HCT116 (cell line): Measurements from ENCODE around the gene KRT74. TPM values are rescaled to one million over a fixed set of nuclear protein-coding genes. Genes with fewer than 3 reads are reported as not detected.

ENCODE experiments used
- ATAC-seq: fragments of 200-7000 bp; cut with Tn5 transposase; 2 replicates; pipeline ENCODE4 v1.9.1; 2020; ENCODE audit warnings: mild to moderate bottlenecking, moderate library complexity
- BruUV-seq: library from RNA; stranded (reverse); fragments of 400-500 nt; replicated peaks from 2 replicates; lab custom pipeline; 2021; lab: Mats Ljungman, UMichigan
- CTCF ChIA-PET: fragments of 300-600 bp; sonication (Branson Sonifier 250); formaldehyde crosslinking; loops from one replicate; lab custom pipeline; 2021; ENCODE audit warnings: antibody characterized with exemption; lab: Charles Lee
- POLR2A ChIA-PET: fragments of 300-600, 350-600 bp; sonication (Branson Sonifier 250); formaldehyde crosslinking; loops from one replicate; lab custom pipeline; 2021; ENCODE audit warnings: antibody characterized with exemption; lab: Charles Lee
- RAD21 ChIA-PET, 2 experiments: fragments of 300-600 bp; sonication (Branson Sonifier 250); formaldehyde crosslinking; loops; one replicate each; lab custom pipeline; 2023; ENCODE audit warnings: low total read pairs in 2 of 2; ENCODE audit not compliant: uncharacterized antibody in 2 of 2, unreplicated experiment in 2 of 2, low non-redundant PET in 1 of 2; lab: Charles Lee
- DNase-seq: peaks from one replicate; pipeline ENCODE4 v3.0.0-alpha.2; 2010; ENCODE audit warnings: low read depth, low spot score
- H2AFZ ChIP-seq: fragments of 200-600 bp; shearing (Covaris generic), sonication (generic); 2 replicates; pipeline ENCODE4 v1.6.1; 2017; ENCODE audit warnings: low read depth, mixed run types, mixed read lengths, antibody characterized with exemption, low read length; ENCODE audit not compliant: poor library complexity, severe bottlenecking
- H3K27ac ChIP-seq: 2 replicates; pipeline ENCODE4 v1.5.1; 2012; ENCODE audit warnings: low read depth, low read length
- H3K27me3 ChIP-seq: fragments of 200-600 bp; sonication (generic); 2 replicates; pipeline ENCODE4 v1.6.1; 2016; ENCODE audit warnings: mixed run types, low read length, mixed read lengths; ENCODE audit not compliant: insufficient read depth
- H3K36me3 ChIP-seq, 2 experiments: fragments of 200-500 bp in 1 of 2; fragments of 200-600 bp in 1 of 2; sonication (Bioruptor generic) in 1 of 2; sonication (generic) in 1 of 2; 2 replicates each; pipeline versions ENCODE4 v1.5.1 to v1.6.1; 2014 to 2016; ENCODE audit warnings: low read length in 2 of 2, inconsistent platforms in 1 of 2, mixed read lengths in 1 of 2, mixed run types in 1 of 2; ENCODE audit not compliant: insufficient read depth in 2 of 2, control insufficient read depth in 1 of 2
- H3K4me1 ChIP-seq, 2 experiments: fragments of 200-600 bp in 1 of 2; sonication (generic) in 1 of 2; 2 replicates each; pipeline versions ENCODE4 v1.5.1 to v1.6.1; 2012 to 2017; ENCODE audit warnings: low read length in 2 of 2, inconsistent platforms in 1 of 2, mild to moderate bottlenecking in 1 of 2, mixed read lengths in 1 of 2, mixed run types in 1 of 2, moderate library complexity in 1 of 2; ENCODE audit not compliant: insufficient read depth in 2 of 2, control insufficient read depth in 1 of 2
- H3K4me2 ChIP-seq: fragments of 200-600 bp; sonication (generic); 2 replicates; pipeline ENCODE4 v1.6.1; 2017; ENCODE audit warnings: mixed run types, low read length, mixed read lengths
- H3K4me3 ChIP-seq, 2 experiments: fragments of 200-600 bp in 1 of 2; sonication (generic) in 1 of 2; replicated peaks in 1 of 2; 2 replicates each; pipeline ENCODE4 v1.5.1; 2011 to 2016; ENCODE audit warnings: low read length in 2 of 2, control low read depth in 1 of 2, low read depth in 1 of 2, mild to moderate bottlenecking in 1 of 2, mixed read lengths in 1 of 2, mixed run types in 1 of 2
- H3K79me2 ChIP-seq: fragments of 200-600 bp; sonication (generic); 2 replicates; pipeline ENCODE4 v1.6.1; 2017; ENCODE audit warnings: mild to moderate bottlenecking, mixed run types, low read length, moderate library complexity, mixed read lengths; ENCODE audit not compliant: insufficient read depth
- H3K9ac ChIP-seq: fragments of 200-600 bp; sonication (generic); 2 replicates; pipeline ENCODE4 v1.6.1; 2016; ENCODE audit warnings: low read length, mixed read lengths
- H3K9me2 ChIP-seq: fragments of 200-600 bp; sonication (generic), shearing (Covaris generic); 2 replicates; pipeline ENCODE4 v1.6.1; 2017; ENCODE audit warnings: mixed run types, mild to moderate bottlenecking, moderate library complexity; ENCODE audit not compliant: insufficient read depth
- H3K9me3 ChIP-seq, 2 experiments: fragments of 200-500 bp in 1 of 2; fragments of 200-600 bp in 1 of 2; sonication (Bioruptor generic) in 1 of 2; sonication (generic) in 1 of 2; 2 replicates each; pipeline ENCODE4 v1.6.1; 2014 to 2017; ENCODE audit warnings: low read length in 2 of 2, mixed read lengths in 2 of 2, inconsistent platforms in 1 of 2, low read depth in 1 of 2, mild to moderate bottlenecking in 1 of 2, mixed run types in 1 of 2, moderate library complexity in 1 of 2; ENCODE audit not compliant: control insufficient read depth in 1 of 2, insufficient read depth in 1 of 2
- H4K20me1 ChIP-seq: fragments of 200-600 bp; sonication (generic), shearing (Covaris generic); 2 replicates; pipeline ENCODE4 v1.6.1; 2017; ENCODE audit warnings: mixed run types, mild to moderate bottlenecking, moderate library complexity; ENCODE audit not compliant: insufficient read depth
- EZH2phosphoT487 ChIP-seq: fragments of 200-600 bp; IDR thresholded peaks from 2 replicates; pipeline ENCODE4 v1.6.1; 2018; ENCODE audit warnings: antibody characterized with exemption, borderline replicate concordance
- JUND ChIP-seq: IDR thresholded peaks from 2 replicates; pipeline ENCODE4 v1.6.1; 2012
- POLR2A ChIP-seq: IDR thresholded peaks from 2 replicates; pipeline ENCODE4 v1.7.0; 2011; ENCODE audit warnings: borderline replicate concordance; ENCODE audit not compliant: insufficient read depth, insufficient read length; ENCODE audit errors: extremely low read depth
- POLR2AphosphoS5 ChIP-seq: IDR thresholded peaks from 2 replicates; pipeline ENCODE4 v1.6.1; 2011; ENCODE audit warnings: mild to moderate bottlenecking, low read depth, low read length, moderate library complexity
- RAD21 ChIP-seq: IDR thresholded peaks from 2 replicates; pipeline ENCODE4 v1.6.1; 2012; ENCODE audit warnings: low read depth, mild to moderate bottlenecking
- SP1 ChIP-seq: IDR thresholded peaks from 2 replicates; pipeline ENCODE4 v1.6.1; 2012; ENCODE audit warnings: low read depth
- TCF7L2 ChIP-seq: IDR thresholded peaks from 2 replicates; pipeline ENCODE4 v1.7.0; 2011; ENCODE audit warnings: borderline replicate concordance, inconsistent platforms; ENCODE audit not compliant: insufficient read depth, insufficient read length; ENCODE audit errors: extremely low read depth
- YY1 ChIP-seq: IDR thresholded peaks from 2 replicates; pipeline ENCODE4 v1.6.1; 2011; ENCODE audit warnings: low read length, low read depth, moderate library complexity, mild to moderate bottlenecking; ENCODE audit not compliant: insufficient replicate concordance; ENCODE audit errors: extremely low read depth
- ZNF274 ChIP-seq: fragments of 200-500 bp; sonication (Bioruptor generic); IDR thresholded peaks from 2 replicates; pipeline ENCODE4 v1.6.1; 2014; ENCODE audit warnings: mild to moderate bottlenecking, low read depth, low read length, inconsistent platforms
- intact Hi-C: fragments of 100-400 bp; cut with micrococcal nuclease; formaldehyde crosslinking; loops from 2 replicates; pipeline ENCODE4 v1.10.0; 2022
- total RNA-seq: library from RNA; stranded (reverse); gene quantifications from one replicate; pipeline ENCODE4 v1.2.1, GENCODE V29; 2021; ENCODE audit not compliant: unreplicated experiment

The KRT74 gene
- total RNA-seq, 1 experiment from 2014 or later: not detected

DNA sequence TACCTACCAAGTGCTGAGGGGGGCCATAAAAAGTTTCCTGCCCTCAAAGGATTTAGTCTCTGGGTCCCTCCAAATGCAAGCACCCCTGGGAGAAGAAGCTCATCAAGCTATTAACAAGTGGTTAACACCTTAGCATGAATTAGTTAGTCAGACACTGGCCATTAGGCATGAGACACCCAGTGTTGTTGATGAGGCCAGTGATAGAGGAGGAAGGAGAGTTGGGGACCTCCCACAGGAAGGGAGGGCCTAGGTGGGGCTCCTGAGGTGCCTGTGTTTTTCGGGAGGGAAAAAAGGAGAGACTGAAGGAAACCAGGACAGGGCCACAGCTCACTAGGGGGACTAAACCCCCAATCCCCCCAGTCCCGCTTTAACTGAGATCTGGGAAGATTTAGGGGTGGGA lies 16.2 kb downstream of the KRT74 start (continued):
- no peak for TF ChIP-seq POLR2AphosphoS5

DNA sequence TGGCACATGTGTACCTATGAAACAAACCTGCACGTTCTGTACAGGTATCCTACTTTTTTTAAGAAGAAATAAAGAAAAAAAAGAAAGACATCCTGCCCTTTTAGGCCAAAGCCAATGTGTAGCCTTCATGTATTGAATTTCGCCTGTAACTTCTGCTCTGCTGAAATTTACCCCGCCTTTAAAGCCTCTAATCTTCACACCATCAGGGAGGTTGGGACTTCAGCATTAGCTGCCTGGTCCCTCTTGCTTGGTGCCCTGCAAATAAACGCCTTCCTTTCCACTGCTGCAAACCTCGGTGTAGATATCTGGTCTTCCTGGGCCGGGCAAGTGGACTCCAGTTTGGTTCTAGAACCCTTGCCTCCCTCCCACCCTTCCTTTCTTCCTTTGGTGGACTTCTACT lies 18.1 kb downstream of the KRT74 start:
- CTCF ChIA-PET: no interaction called here
- no peak for DNase-seq
- H3K4me3 ChIP-seq: no peak overlapping the region
- no peaks in the 10 kb centered on the region for H3K27me3 ChIP-seq
- H4K20me1 ChIP-seq: no peaks in the 10 kb centered on the region
- H3K27ac ChIP-seq: no peak overlapping the region
- H3K9me3 ChIP-seq: no peaks in the 10 kb centered on the region
- no peaks in the 10 kb centered on the region for H3K36me3 ChIP-seq
- peaks cover 5 to 13% of the 10 kb centered on the region in 2 experiments; a peak in 3 of 4 replicates for H3K4me1 ChIP-seq
- no peak for ATAC-seq
- TF ChIP-seq EZH2phosphoT487 (no peak), YY1 (no peak), POLR2A (no peak), JUND (no peak), SP1 (no peak), ZNF274 (no peak), TCF7L2 (no peak), RAD21 (no peak)
- TF ChIP-seq, all 23 proteins: peak for 0
- H3K9me2 ChIP-seq: no peaks in the 10 kb centered on the region
- RAD21 ChIA-PET: no interaction called here
- POLR2A ChIA-PET: no interaction called here
- no peak overlapping the region for H3K9ac ChIP-seq
- H3K79me2 ChIP-seq: no peaks in the 10 kb centered on the region
- H2AFZ ChIP-seq: no peak overlapping the region
- no TSS peak for BruUV-seq
- H3K4me2 ChIP-seq: no peak overlapping the region
- intact Hi-C loops: no loop called here
